HCT116 (cell line): ENCODE measurements around the gene SCARB1.

Source experiments
- POLR2A ChIP-seq: IDR thresholded peaks from 2 replicates; pipeline ENCODE4 v1.7.0; 2011; ENCODE audit warnings: borderline replicate concordance; ENCODE audit not compliant: insufficient read depth, insufficient read length; ENCODE audit errors: extremely low read depth
- POLR2AphosphoS5 ChIP-seq: IDR thresholded peaks from 2 replicates; pipeline ENCODE4 v1.6.1; 2011; ENCODE audit warnings: mild to moderate bottlenecking, low read depth, low read length, moderate library complexity
- SP1 ChIP-seq: IDR thresholded peaks from 2 replicates; pipeline ENCODE4 v1.6.1; 2012; ENCODE audit warnings: low read depth
- YY1 ChIP-seq: IDR thresholded peaks from 2 replicates; pipeline ENCODE4 v1.6.1; 2011; ENCODE audit warnings: low read length, low read depth, moderate library complexity, mild to moderate bottlenecking; ENCODE audit not compliant: insufficient replicate concordance; ENCODE audit errors: extremely low read depth
- ZNF274 ChIP-seq: fragments of 200-500 bp; sonication (Bioruptor generic); IDR thresholded peaks from 2 replicates; pipeline ENCODE4 v1.6.1; 2014; ENCODE audit warnings: mild to moderate bottlenecking, low read depth, low read length, inconsistent platforms
- TF ChIP-seq, protein P1 (sequence below), 3 experiments: fragments of 200-600 bp in 1 of 3; sonication (generic) in 1 of 3; IDR thresholded peaks in 2 of 3; conservative IDR thresholded peaks in 1 of 3; 2 replicates each; pipeline ENCODE4 v1.5.1; 2012 to 2017; ENCODE audit warnings: low read depth in 2 of 3, low read length in 2 of 3, antibody characterized with exemption in 1 of 3, borderline replicate concordance in 1 of 3, control low read depth in 1 of 3, mild to moderate bottlenecking in 1 of 3, mixed read lengths in 1 of 3, mixed run types in 1 of 3, moderate library complexity in 1 of 3; ENCODE audit not compliant: insufficient read depth in 1 of 3
- TF ChIP-seq, protein P2 (sequence below): IDR thresholded peaks from 2 replicates; pipeline ENCODE4 v1.6.1; 2012; ENCODE audit warnings: low read depth

DNA sequence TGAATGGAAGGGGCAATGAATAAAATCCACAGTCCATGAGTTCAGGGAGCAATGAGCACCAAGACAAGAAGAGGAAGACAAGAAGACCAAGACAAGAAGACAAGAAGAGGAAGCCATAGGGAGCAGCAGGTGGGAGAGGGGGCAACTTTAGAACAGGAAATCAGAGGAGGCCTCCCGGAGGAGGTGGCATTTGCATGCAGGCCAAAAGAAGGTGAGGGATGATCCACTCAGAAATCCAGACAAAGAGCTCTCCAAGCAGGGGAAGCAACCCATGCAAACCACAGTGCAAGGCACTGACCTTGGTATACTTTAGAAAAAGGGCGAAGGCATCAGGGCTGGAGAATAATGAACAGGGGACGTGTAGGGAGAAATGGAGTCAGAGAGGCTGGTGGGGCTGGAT is 58.6 kb downstream of the SCARB1 start:
- no peak for TF ChIP-seq POLR2A
- TF ChIP-seq ZNF274: no peak
- TF ChIP-seq YY1: no peak
- TF ChIP-seq, protein P1, sequence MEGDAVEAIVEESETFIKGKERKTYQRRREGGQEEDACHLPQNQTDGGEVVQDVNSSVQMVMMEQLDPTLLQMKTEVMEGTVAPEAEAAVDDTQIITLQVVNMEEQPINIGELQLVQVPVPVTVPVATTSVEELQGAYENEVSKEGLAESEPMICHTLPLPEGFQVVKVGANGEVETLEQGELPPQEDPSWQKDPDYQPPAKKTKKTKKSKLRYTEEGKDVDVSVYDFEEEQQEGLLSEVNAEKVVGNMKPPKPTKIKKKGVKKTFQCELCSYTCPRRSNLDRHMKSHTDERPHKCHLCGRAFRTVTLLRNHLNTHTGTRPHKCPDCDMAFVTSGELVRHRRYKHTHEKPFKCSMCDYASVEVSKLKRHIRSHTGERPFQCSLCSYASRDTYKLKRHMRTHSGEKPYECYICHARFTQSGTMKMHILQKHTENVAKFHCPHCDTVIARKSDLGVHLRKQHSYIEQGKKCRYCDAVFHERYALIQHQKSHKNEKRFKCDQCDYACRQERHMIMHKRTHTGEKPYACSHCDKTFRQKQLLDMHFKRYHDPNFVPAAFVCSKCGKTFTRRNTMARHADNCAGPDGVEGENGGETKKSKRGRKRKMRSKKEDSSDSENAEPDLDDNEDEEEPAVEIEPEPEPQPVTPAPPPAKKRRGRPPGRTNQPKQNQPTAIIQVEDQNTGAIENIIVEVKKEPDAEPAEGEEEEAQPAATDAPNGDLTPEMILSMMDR (IDR thresholded peaks at IDR 0.05 in 2 of 3, conservative IDR thresholded peaks at IDR 0.05 in 1 of 3; ENCODE audit: borderline replicate concordance in 1 of 3, insufficient read depth in 1 of 3, low read depth in 2 of 3, low read length in 2 of 3): no peak
- TF ChIP-seq POLR2AphosphoS5: no peak
- TF ChIP-seq, protein P2, sequence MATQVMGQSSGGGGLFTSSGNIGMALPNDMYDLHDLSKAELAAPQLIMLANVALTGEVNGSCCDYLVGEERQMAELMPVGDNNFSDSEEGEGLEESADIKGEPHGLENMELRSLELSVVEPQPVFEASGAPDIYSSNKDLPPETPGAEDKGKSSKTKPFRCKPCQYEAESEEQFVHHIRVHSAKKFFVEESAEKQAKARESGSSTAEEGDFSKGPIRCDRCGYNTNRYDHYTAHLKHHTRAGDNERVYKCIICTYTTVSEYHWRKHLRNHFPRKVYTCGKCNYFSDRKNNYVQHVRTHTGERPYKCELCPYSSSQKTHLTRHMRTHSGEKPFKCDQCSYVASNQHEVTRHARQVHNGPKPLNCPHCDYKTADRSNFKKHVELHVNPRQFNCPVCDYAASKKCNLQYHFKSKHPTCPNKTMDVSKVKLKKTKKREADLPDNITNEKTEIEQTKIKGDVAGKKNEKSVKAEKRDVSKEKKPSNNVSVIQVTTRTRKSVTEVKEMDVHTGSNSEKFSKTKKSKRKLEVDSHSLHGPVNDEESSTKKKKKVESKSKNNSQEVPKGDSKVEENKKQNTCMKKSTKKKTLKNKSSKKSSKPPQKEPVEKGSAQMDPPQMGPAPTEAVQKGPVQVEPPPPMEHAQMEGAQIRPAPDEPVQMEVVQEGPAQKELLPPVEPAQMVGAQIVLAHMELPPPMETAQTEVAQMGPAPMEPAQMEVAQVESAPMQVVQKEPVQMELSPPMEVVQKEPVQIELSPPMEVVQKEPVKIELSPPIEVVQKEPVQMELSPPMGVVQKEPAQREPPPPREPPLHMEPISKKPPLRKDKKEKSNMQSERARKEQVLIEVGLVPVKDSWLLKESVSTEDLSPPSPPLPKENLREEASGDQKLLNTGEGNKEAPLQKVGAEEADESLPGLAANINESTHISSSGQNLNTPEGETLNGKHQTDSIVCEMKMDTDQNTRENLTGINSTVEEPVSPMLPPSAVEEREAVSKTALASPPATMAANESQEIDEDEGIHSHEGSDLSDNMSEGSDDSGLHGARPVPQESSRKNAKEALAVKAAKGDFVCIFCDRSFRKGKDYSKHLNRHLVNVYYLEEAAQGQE: no peak
- TF ChIP-seq SP1: no peak
